Measurements from ENCODE around the gene SENP5.
"Not testable (repeated sequence)": the region's sequence is repeated elsewhere in the genome, so short reads cannot be mapped to it uniquely, and the experiment has no call there.

The SENP5 gene

GRCh38 chr3:196944037-196944790 is 76.5 kb downstream of the SENP5 start:
- peak overlapping the region; percentile 82 for H3K4me3 ChIP-seq (ENCODE audit: low read length)

GRCh38 chr3:196947136-196947859 is 79.6 kb downstream of the SENP5 start:
- H3K9ac ChIP-seq (ENCODE audit: low read depth, low read length), result no peak overlapping the region
- no peak overlapping the region for H3K4me3 ChIP-seq (ENCODE audit: low read length)
- no peaks in the 10 kb centered on the region for H3K36me3 ChIP-seq (ENCODE audit: insufficient read depth, low read length)
- no peaks in the 10 kb centered on the region for H3K27me3 ChIP-seq (ENCODE audit: control insufficient read depth, insufficient read depth, low read length)
- no peaks in the 10 kb centered on the region for H3K9me3 ChIP-seq (replicated peaks; ENCODE audit: low read length)
- peaks cover 8% of the 10 kb centered on the region for H3K4me1 ChIP-seq (ENCODE audit: control insufficient read depth, insufficient read depth, low read length)
- no peak overlapping the region for H3K4me2 ChIP-seq (ENCODE audit: low read length)

More at GRCh38 chr3:196944037-196944790, 76.5 kb downstream of the SENP5 start:
- peak overlapping the region; percentile 96 for H3K9ac ChIP-seq (ENCODE audit: low read depth, low read length)
- peak overlapping the region; percentile 98 for H3K4me2 ChIP-seq (ENCODE audit: low read length)
- H3K4me1 ChIP-seq (ENCODE audit: control insufficient read depth, insufficient read depth, low read length), result peaks cover 16% of the 10 kb centered on the region
- H3K36me3 ChIP-seq (ENCODE audit: insufficient read depth, low read length); H3K27me3 ChIP-seq (ENCODE audit: control insufficient read depth, insufficient read depth, low read length); H3K9me3 ChIP-seq (replicated peaks; ENCODE audit: low read length): not testable (repeated sequence)

GRCh38 chr3:196947860-196948441 is 80.2 kb downstream of the SENP5 start:
- Histone ChIP-seq H3K4me3 (ENCODE audit: low read length) (no peak overlapping the region), H3K36me3 (ENCODE audit: insufficient read depth, low read length) (no peaks in the 10 kb centered on the region), H3K27me3 (ENCODE audit: control insufficient read depth, insufficient read depth, low read length) (no peaks in the 10 kb centered on the region), H3K9ac (ENCODE audit: low read depth, low read length) (no peak overlapping the region), H3K9me3 (replicated peaks; ENCODE audit: low read length) (no peaks in the 10 kb centered on the region), H3K4me2 (ENCODE audit: low read length) (no peak overlapping the region), H3K4me1 (ENCODE audit: control insufficient read depth, insufficient read depth, low read length) (peaks cover 8% of the 10 kb centered on the region)

- Histone ChIP-seq H3K4me1 (ENCODE audit: control insufficient read depth, insufficient read depth, low read length) (peaks cover 2% of the 10 kb centered on the region), H3K4me3 (ENCODE audit: low read length) (no peak overlapping the region), H3K36me3 (ENCODE audit: insufficient read depth, low read length) (no peaks in the 10 kb centered on the region), H3K27me3 (ENCODE audit: control insufficient read depth, insufficient read depth, low read length) (no peaks in the 10 kb centered on the region), H3K9ac (ENCODE audit: low read depth, low read length) (no peak overlapping the region), H3K4me2 (ENCODE audit: low read length) (no peak overlapping the region), H3K9me3 (replicated peaks; ENCODE audit: low read length) (no peaks in the 10 kb centered on the region)
Measured at GRCh38 chr3:196948442-196949284, 80.9 kb downstream of the SENP5 start.

GRCh38 chr3:196949285-196949619 is 81.5 kb downstream of the SENP5 start:
- no peak overlapping the region for H3K4me2 ChIP-seq (ENCODE audit: low read length)
- no peaks in the 10 kb centered on the region for H3K4me1 ChIP-seq (ENCODE audit: control insufficient read depth, insufficient read depth, low read length)
- no peak overlapping the region for H3K4me3 ChIP-seq (ENCODE audit: low read length)
- no peaks in the 10 kb centered on the region for H3K9me3 ChIP-seq (replicated peaks; ENCODE audit: low read length)
- H3K9ac ChIP-seq (ENCODE audit: low read depth, low read length), result no peak overlapping the region
- H3K27me3 ChIP-seq (ENCODE audit: control insufficient read depth, insufficient read depth, low read length), result no peaks in the 10 kb centered on the region
- no peaks in the 10 kb centered on the region for H3K36me3 ChIP-seq (ENCODE audit: insufficient read depth, low read length)

- Histone ChIP-seq H3K36me3 (ENCODE audit: insufficient read depth, low read length) (no peaks in the 10 kb centered on the region), H3K4me1 (ENCODE audit: control insufficient read depth, insufficient read depth, low read length) (no peaks in the 10 kb centered on the region), H3K4me3 (ENCODE audit: low read length) (no peak overlapping the region), H3K4me2 (ENCODE audit: low read length) (no peak overlapping the region), H3K9ac (ENCODE audit: low read depth, low read length) (no peak overlapping the region), H3K27me3 (ENCODE audit: control insufficient read depth, insufficient read depth, low read length) (no peaks in the 10 kb centered on the region), H3K9me3 (replicated peaks; ENCODE audit: low read length) (no peaks in the 10 kb centered on the region)
Measured at GRCh38 chr3:196949750-196950149, 82.0 kb downstream of the SENP5 start.

- no peaks in the 10 kb centered on the region for H3K27me3 ChIP-seq (ENCODE audit: control insufficient read depth, insufficient read depth, low read length)
- no peaks in the 10 kb centered on the region for H3K36me3 ChIP-seq (ENCODE audit: insufficient read depth, low read length)
- H3K9ac ChIP-seq (ENCODE audit: low read depth, low read length), result no peak overlapping the region
- H3K4me1 ChIP-seq (ENCODE audit: control insufficient read depth, insufficient read depth, low read length), result no peaks in the 10 kb centered on the region
- no peak overlapping the region for H3K4me2 ChIP-seq (ENCODE audit: low read length)
- no peaks in the 10 kb centered on the region for H3K9me3 ChIP-seq (replicated peaks; ENCODE audit: low read length)
- no peak overlapping the region for H3K4me3 ChIP-seq (ENCODE audit: low read length)
Measured at GRCh38 chr3:196951371-196951770, 83.7 kb downstream of the SENP5 start.

- no peaks in the 10 kb centered on the region for H3K4me1 ChIP-seq (ENCODE audit: control insufficient read depth, insufficient read depth, low read length)
- no peaks in the 10 kb centered on the region for H3K36me3 ChIP-seq (ENCODE audit: insufficient read depth, low read length)
- no peak overlapping the region for H3K4me3 ChIP-seq (ENCODE audit: low read length)
- H3K9me3 ChIP-seq (replicated peaks; ENCODE audit: low read length), result no peaks in the 10 kb centered on the region
- H3K9ac ChIP-seq (ENCODE audit: low read depth, low read length), result no peak overlapping the region
- H3K4me2 ChIP-seq (ENCODE audit: low read length), result no peak overlapping the region
- no peaks in the 10 kb centered on the region for H3K27me3 ChIP-seq (ENCODE audit: control insufficient read depth, insufficient read depth, low read length)
Measured at GRCh38 chr3:196954832-196955231, 87.1 kb downstream of the SENP5 start.

- Histone ChIP-seq H3K4me1 (ENCODE audit: control insufficient read depth, insufficient read depth, low read length) (no peaks in the 10 kb centered on the region), H3K9ac (ENCODE audit: low read depth, low read length) (no peak overlapping the region), H3K4me3 (ENCODE audit: low read length) (no peak overlapping the region), H3K4me2 (ENCODE audit: low read length) (no peak overlapping the region), H3K27me3 (ENCODE audit: control insufficient read depth, insufficient read depth, low read length) (no peaks in the 10 kb centered on the region), H3K9me3 (replicated peaks; ENCODE audit: low read length) (no peaks in the 10 kb centered on the region), H3K36me3 (ENCODE audit: insufficient read depth, low read length) (peaks cover 9% of the 10 kb centered on the region)
Measured at GRCh38 chr3:196962108-196962929, 94.6 kb downstream of the SENP5 start.

- Histone ChIP-seq H3K4me3 (ENCODE audit: low read length) (no peak overlapping the region), H3K27me3 (ENCODE audit: control insufficient read depth, insufficient read depth, low read length) (no peaks in the 10 kb centered on the region), H3K4me1 (ENCODE audit: control insufficient read depth, insufficient read depth, low read length) (peaks cover 4% of the 10 kb centered on the region), H3K4me2 (ENCODE audit: low read length) (no peak overlapping the region), H3K9ac (ENCODE audit: low read depth, low read length) (no peak overlapping the region), H3K9me3 (replicated peaks; ENCODE audit: low read length) (no peaks in the 10 kb centered on the region), H3K36me3 (ENCODE audit: insufficient read depth, low read length) (peaks cover 9% of the 10 kb centered on the region)
Measured at GRCh38 chr3:196962930-196963630, 95.4 kb downstream of the SENP5 start.

Data from skeletal muscle satellite cell (primary cell).